ENCODE measurements around the gene HTRA3. TPM values are rescaled to one million over a fixed set of nuclear protein-coding genes. Genes with fewer than 3 reads are reported as not detected.

HTRA3 gene
- total and polyA plus RNA-seq, 7 donors: 7.2 to 26.4 (median 14.0) TPM

GRCh38 chr4:8289151-8289750 lies 19.7 kb downstream of the HTRA3 start:
- Histone ChIP-seq H3K36me3 (ENCODE audit: insufficient read depth in 1 of 2, low read depth in 1 of 2) (no peaks in the 10 kb centered on the region), H3K4me1 (no peaks in the 10 kb centered on the region), H3K27me3 (ENCODE audit: insufficient read depth in 3 of 3, low read length in 2 of 3) (no peaks in the 10 kb centered on the region), H3K4me3 (no peak overlapping the region), H3K9me3 (no peaks in the 10 kb centered on the region), H3K27ac (no peak overlapping the region)
- WGBS, 3 donors: 77 to 83% (median 82%) methylated on average over 13 of the region's 13 CpGs
- intact Hi-C loops (cut with DNase I): no loop called here
- peak; percentile 9 to 47 for DNase-seq
- no peak for TF ChIP-seq CTCF (IDR thresholded peaks at IDR 0.05)
- no peak for ATAC-seq

GRCh38 chr4:8289956-8290700 lies 20.6 kb downstream of the HTRA3 start:
- Histone ChIP-seq H3K27me3 (ENCODE audit: insufficient read depth in 3 of 3, low read length in 2 of 3) (no peaks in the 10 kb centered on the region), H3K4me3 (no peak overlapping the region), H3K36me3 (ENCODE audit: insufficient read depth in 1 of 2, low read depth in 1 of 2) (no peaks in the 10 kb centered on the region), H3K27ac (no peak overlapping the region), H3K4me1 (no peaks in the 10 kb centered on the region), H3K9me3 (no peaks in the 10 kb centered on the region)
- 90 to 91% (median 91%) methylated on average over 29 of the region's 29 CpGs for WGBS, 3 donors
- ATAC-seq (no peak), DNase-seq (peak; percentile 6 to 37)
- no peak for TF ChIP-seq CTCF (IDR thresholded peaks at IDR 0.05)
- intact Hi-C loops (cut with DNase I): no loop called here

- peak in 1 of 2 donors; percentile 47 for DNase-seq
- TF ChIP-seq CTCF (IDR thresholded peaks at IDR 0.05): no peak
- no peaks in the 10 kb centered on the region for H3K4me1 ChIP-seq
- 81 to 93% (median 86%) methylated on average over 8 of the region's 8 CpGs for WGBS, 3 donors
- H3K9me3 ChIP-seq: no peaks in the 10 kb centered on the region
- no peak overlapping the region for H3K4me3 ChIP-seq
- no peak for ATAC-seq
- H3K36me3 ChIP-seq (ENCODE audit: insufficient read depth in 1 of 2, low read depth in 1 of 2): no peaks in the 10 kb centered on the region
- H3K27me3 ChIP-seq (ENCODE audit: insufficient read depth in 3 of 3, low read length in 2 of 3): no peaks in the 10 kb centered on the region
- intact Hi-C loops (cut with DNase I): no loop called here
- no peak overlapping the region for H3K27ac ChIP-seq
Observed at GRCh38 chr4:8290701-8290970, 21.1 kb downstream of the HTRA3 start.

GRCh38 chr4:8291036-8291682 lies 21.6 kb downstream of the HTRA3 start:
- H3K36me3 ChIP-seq (ENCODE audit: insufficient read depth in 1 of 2, low read depth in 1 of 2): no peaks in the 10 kb centered on the region
- intact Hi-C loops (cut with DNase I): no loop called here

More at GRCh38 chr4:8291036-8291682, 21.6 kb downstream of the HTRA3 start:
- Histone ChIP-seq H3K27me3 (ENCODE audit: insufficient read depth in 3 of 3, low read length in 2 of 3) (no peaks in the 10 kb centered on the region), H3K4me1 (no peaks in the 10 kb centered on the region), H3K9me3 (no peaks in the 10 kb centered on the region), H3K27ac (no peak overlapping the region), H3K4me3 (no peak overlapping the region)
- no peak for ATAC-seq
- WGBS, 3 donors: 83 to 87% (median 83%) methylated on average over 21 of the region's 21 CpGs
- TF ChIP-seq CTCF (IDR thresholded peaks at IDR 0.05): no peak
- peak; percentile 3 to 35 for DNase-seq

All from psoas muscle (tissue), 8 donors.